Measurements from ENCODE around the gene CDH8.

DNA sequence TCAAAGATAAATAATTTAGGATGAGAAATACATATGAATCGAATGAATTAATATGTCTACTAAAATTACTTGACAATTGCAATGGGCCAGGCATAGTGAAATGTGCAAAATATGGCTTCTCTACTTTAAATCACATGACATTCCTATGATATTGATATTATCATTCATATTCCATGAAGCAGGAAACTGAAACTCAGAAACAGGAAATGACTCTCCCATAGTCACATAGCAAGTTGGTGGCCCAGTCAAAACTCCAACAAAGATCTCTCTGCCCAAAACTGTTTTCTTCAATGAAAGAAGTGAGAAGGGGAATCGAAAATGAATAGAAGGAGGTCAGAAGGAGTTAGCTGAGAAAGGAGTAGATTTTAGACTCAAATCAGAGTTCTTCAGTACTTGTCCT, 272.2 kb downstream of the CDH8 start:
- TF ChIP-seq, protein P1, sequence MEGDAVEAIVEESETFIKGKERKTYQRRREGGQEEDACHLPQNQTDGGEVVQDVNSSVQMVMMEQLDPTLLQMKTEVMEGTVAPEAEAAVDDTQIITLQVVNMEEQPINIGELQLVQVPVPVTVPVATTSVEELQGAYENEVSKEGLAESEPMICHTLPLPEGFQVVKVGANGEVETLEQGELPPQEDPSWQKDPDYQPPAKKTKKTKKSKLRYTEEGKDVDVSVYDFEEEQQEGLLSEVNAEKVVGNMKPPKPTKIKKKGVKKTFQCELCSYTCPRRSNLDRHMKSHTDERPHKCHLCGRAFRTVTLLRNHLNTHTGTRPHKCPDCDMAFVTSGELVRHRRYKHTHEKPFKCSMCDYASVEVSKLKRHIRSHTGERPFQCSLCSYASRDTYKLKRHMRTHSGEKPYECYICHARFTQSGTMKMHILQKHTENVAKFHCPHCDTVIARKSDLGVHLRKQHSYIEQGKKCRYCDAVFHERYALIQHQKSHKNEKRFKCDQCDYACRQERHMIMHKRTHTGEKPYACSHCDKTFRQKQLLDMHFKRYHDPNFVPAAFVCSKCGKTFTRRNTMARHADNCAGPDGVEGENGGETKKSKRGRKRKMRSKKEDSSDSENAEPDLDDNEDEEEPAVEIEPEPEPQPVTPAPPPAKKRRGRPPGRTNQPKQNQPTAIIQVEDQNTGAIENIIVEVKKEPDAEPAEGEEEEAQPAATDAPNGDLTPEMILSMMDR (IDR thresholded peaks at IDR 0.05) = no peak
- no peak for TF ChIP-seq POLR2A (IDR thresholded peaks at IDR 0.05)
